ENCODE results near the gene TMEM235. TPM values are rescaled to one million over a fixed set of nuclear protein-coding genes. Genes with fewer than 3 reads are reported as not detected.

TMEM235 gene
- total and polyA plus RNA-seq, 3 donors from 2014 or later = not detected

GRCh38 chr17:78289004-78289403, 57.6 kb downstream of the TMEM235 start:
- intact Hi-C loops (cut with DNase I; ENCODE audit: low total_unique reads) = no loop called here
- 85 to 86% methylated on average over 6 of the region's 6 CpGs for WGBS, 2 donors
- DNase-seq = no peak
- Histone ChIP-seq H3K27me3 (no peaks in the 10 kb centered on the region), H3K36me3 (ENCODE audit: low read depth, missing control alignments) (no peaks in the 10 kb centered on the region), H3K4me1 (no peaks in the 10 kb centered on the region), H3K9me3 (no peaks in the 10 kb centered on the region), H3K4me3 (no peak overlapping the region), H3K27ac (no peak overlapping the region)
- TF ChIP-seq POLR2A (IDR thresholded peaks at IDR 0.05) = no peak
- no peak for TF ChIP-seq CTCF (IDR thresholded peaks at IDR 0.05)

GRCh38 chr17:78289802-78290363, 58.5 kb downstream of the TMEM235 start:
- Histone ChIP-seq H3K27me3 (no peaks in the 10 kb centered on the region), H3K4me3 (no peak overlapping the region), H3K27ac (no peak overlapping the region), H3K9me3 (no peaks in the 10 kb centered on the region), H3K36me3 (ENCODE audit: low read depth, missing control alignments) (no peaks in the 10 kb centered on the region), H3K4me1 (no peaks in the 10 kb centered on the region)
- peak; percentile 58 to 71 (median 68) for TF ChIP-seq CTCF (IDR thresholded peaks at IDR 0.05)
- TF ChIP-seq POLR2A (IDR thresholded peaks at IDR 0.05) = no peak
- DNase-seq = peak; percentile 86
- intact Hi-C loops (cut with DNase I; ENCODE audit: low total_unique reads) = no loop called here
- 36% methylated on average over 15 of the region's 15 CpGs for WGBS, 2 donors

Small RNAs within 50 kb of the gene (small RNA-seq; reads per million reads assigned to genes)
- 0.09 to 0.55 reads per million in 2 donors for gene AC087645.1

Other genes with a start within 250 kb of the TMEM235 start
- gene TMC6, start 102.9 kb upstream of the TMEM235 start, total RNA-seq = 10 to 100 TPM; 18.0 to 20.3 TPM
- gene TMC6, start 102.9 kb upstream of the TMEM235 start, polyA plus RNA-seq (ENCODE audit: insufficient read depth, low read depth, low replicate concordance) = 10.8 TPM
- gene TMC8, start 100.9 kb upstream of the TMEM235 start, total RNA-seq = 1 to 10 TPM; 3.5 to 9.3 TPM
- 5.6 TPM for gene TMC8, start 100.9 kb upstream of the TMEM235 start, polyA plus RNA-seq (ENCODE audit: insufficient read depth, low read depth, low replicate concordance)
- 1 to 10 TPM; 1.1 to 1.3 TPM for gene C17orf99, start 85.2 kb upstream of the TMEM235 start, total RNA-seq
- not detected for gene C17orf99, start 85.2 kb upstream of the TMEM235 start, polyA plus RNA-seq (ENCODE audit: insufficient read depth, low read depth, low replicate concordance)
- gene SYNGR2, start 63.0 kb upstream of the TMEM235 start, total RNA-seq = 10 to 100 TPM; 68.7 to 70.6 TPM
- 63.7 TPM for gene SYNGR2, start 63.0 kb upstream of the TMEM235 start, polyA plus RNA-seq (ENCODE audit: insufficient read depth, low read depth, low replicate concordance)
- gene TK1, start 44.6 kb upstream of the TMEM235 start, total RNA-seq = 1 to 10 TPM; 3.9 to 4.8 TPM
- gene TK1, start 44.6 kb upstream of the TMEM235 start, polyA plus RNA-seq (ENCODE audit: insufficient read depth, low read depth, low replicate concordance) = 5.7 TPM
- gene AFMID, start 44.3 kb upstream of the TMEM235 start, total RNA-seq = 10 to 100 TPM; 59.4 to 82.2 TPM
- 36.1 TPM for gene AFMID, start 44.3 kb upstream of the TMEM235 start, polyA plus RNA-seq (ENCODE audit: insufficient read depth, low read depth, low replicate concordance)
- gene BIRC5, start 17.4 kb upstream of the TMEM235 start, total RNA-seq = 10 to 100 TPM; 12.4 to 28.1 TPM
- gene BIRC5, start 17.4 kb upstream of the TMEM235 start, polyA plus RNA-seq (ENCODE audit: insufficient read depth, low read depth, low replicate concordance) = 58.5 TPM
- gene SOCS3, start 128.4 kb downstream of the TMEM235 start, total RNA-seq = 10 to 100 TPM in 1 of 2 donors, 1 to 10 TPM in 1; 2.2 to 17.8 TPM
- gene SOCS3, start 128.4 kb downstream of the TMEM235 start, polyA plus RNA-seq (ENCODE audit: insufficient read depth, low read depth, low replicate concordance) = 9.6 TPM
- gene PGS1, start 147.0 kb downstream of the TMEM235 start, total RNA-seq = 10 to 100 TPM; 50.4 to 58.4 TPM
- 34.9 TPM for gene PGS1, start 147.0 kb downstream of the TMEM235 start, polyA plus RNA-seq (ENCODE audit: insufficient read depth, low read depth, low replicate concordance)